ENCODE results near the gene ATP10A.

ATP10A gene

GRCh38 chr15:25684521-25685431 is 178.4 kb downstream of the ATP10A start:
- H3K36me3 ChIP-seq (ENCODE audit: insufficient read depth, low read length): no peaks in the 10 kb centered on the region
- DNase-seq (ENCODE audit: low read depth, low spot score): no peak

GRCh38 chr15:25683911-25684310 is 179.2 kb downstream of the ATP10A start:
- Histone ChIP-seq H3K9me3 (ENCODE audit: low read depth, low read length) (no peaks in the 10 kb centered on the region), H3K27ac (no peak overlapping the region), H3K4me3 (no peak overlapping the region), H3K36me3 (ENCODE audit: insufficient read depth, low read length) (no peaks in the 10 kb centered on the region), H3K9ac (ENCODE audit: insufficient read length) (no peak overlapping the region)
- TF ChIP-seq FOXP2 (optimal IDR thresholded peaks at IDR 0.05; ENCODE audit: control extremely low read depth, extremely low read length, insufficient read depth): no peak
- TF ChIP-seq EZH2 (IDR thresholded peaks at IDR 0.05): no peak
- no peak for TF ChIP-seq POLR2AphosphoS5 (IDR thresholded peaks at IDR 0.05; ENCODE audit: borderline replicate concordance, low read depth, low read length)
- no peak for DNase-seq (ENCODE audit: low read depth, low spot score)

More at GRCh38 chr15:25684521-25685431, 178.4 kb downstream of the ATP10A start:
- TF ChIP-seq POLR2AphosphoS5 (IDR thresholded peaks at IDR 0.05; ENCODE audit: borderline replicate concordance, low read depth, low read length) (no peak), FOXP2 (optimal IDR thresholded peaks at IDR 0.05; ENCODE audit: control extremely low read depth, extremely low read length, insufficient read depth) (no peak), EZH2 (IDR thresholded peaks at IDR 0.05) (no peak)
- Histone ChIP-seq H3K9me3 (ENCODE audit: low read depth, low read length) (no peaks in the 10 kb centered on the region), H3K4me3 (no peak overlapping the region), H3K9ac (ENCODE audit: insufficient read length) (no peak overlapping the region), H3K27ac (no peak overlapping the region)

DNA sequence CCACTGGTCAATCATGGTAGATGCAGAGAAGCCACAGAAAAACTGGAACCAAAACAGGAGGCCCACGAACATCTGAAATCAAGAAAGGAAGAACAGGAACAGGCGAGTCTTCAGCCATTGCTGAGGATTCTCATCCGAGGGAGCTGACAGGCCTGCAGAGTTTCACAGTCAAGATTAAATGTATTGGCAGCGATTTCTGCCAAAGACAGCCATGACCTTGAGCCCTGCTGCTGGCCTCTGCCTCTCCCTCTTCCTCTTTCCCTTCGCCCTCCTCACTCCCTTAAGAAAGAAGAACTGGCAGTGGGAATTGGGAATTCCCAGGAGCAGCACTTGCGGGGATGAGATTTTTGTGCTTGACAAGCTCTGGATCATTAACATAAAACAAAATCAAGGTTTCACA is 179.7 kb downstream of the ATP10A start:
- Histone ChIP-seq H3K27ac (no peak overlapping the region), H3K4me3 (no peak overlapping the region), H3K9ac (ENCODE audit: insufficient read length) (no peak overlapping the region), H3K36me3 (ENCODE audit: insufficient read depth, low read length) (no peaks in the 10 kb centered on the region), H3K9me3 (ENCODE audit: low read depth, low read length) (no peaks in the 10 kb centered on the region)
- no peak for DNase-seq (ENCODE audit: low read depth, low spot score)
- TF ChIP-seq EZH2 (IDR thresholded peaks at IDR 0.05) (no peak), FOXP2 (optimal IDR thresholded peaks at IDR 0.05; ENCODE audit: control extremely low read depth, extremely low read length, insufficient read depth) (no peak), POLR2AphosphoS5 (IDR thresholded peaks at IDR 0.05; ENCODE audit: borderline replicate concordance, low read depth, low read length) (no peak)

- no peaks in the 10 kb centered on the region for H3K9me3 ChIP-seq (ENCODE audit: low read depth, low read length)
- TF ChIP-seq POLR2AphosphoS5 (IDR thresholded peaks at IDR 0.05; ENCODE audit: borderline replicate concordance, low read depth, low read length): no peak
- no peak for TF ChIP-seq EZH2 (IDR thresholded peaks at IDR 0.05)
- no peak for TF ChIP-seq FOXP2 (optimal IDR thresholded peaks at IDR 0.05; ENCODE audit: control extremely low read depth, extremely low read length, insufficient read depth)
Observed at GRCh38 chr15:25682340-25682739, 180.8 kb downstream of the ATP10A start.

DNA sequence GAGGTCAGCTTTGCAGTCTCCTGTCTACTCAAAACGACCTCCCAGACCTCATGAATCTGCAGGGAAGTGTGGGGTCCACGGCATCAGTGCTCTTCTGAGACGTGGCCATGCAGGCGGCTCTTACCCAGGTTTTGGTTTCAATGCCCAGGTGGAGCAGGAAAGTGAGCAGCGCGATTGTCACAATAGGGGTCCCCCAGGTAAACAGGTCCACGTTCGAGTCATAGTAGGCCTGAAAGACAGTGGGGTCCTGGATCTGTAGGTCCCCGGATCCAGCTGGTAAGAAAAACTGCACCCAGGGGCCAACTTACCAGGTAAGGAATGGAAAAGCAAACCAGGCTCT is 182.5 kb downstream of the ATP10A start:
- Histone ChIP-seq H3K4me3 (no peak overlapping the region), H3K27ac (no peak overlapping the region), H3K9me3 (ENCODE audit: low read depth, low read length) (no peaks in the 10 kb centered on the region), H3K36me3 (ENCODE audit: insufficient read depth, low read length) (no peaks in the 10 kb centered on the region), H3K9ac (ENCODE audit: insufficient read length) (no peak overlapping the region)
- no peak for DNase-seq (ENCODE audit: low read depth, low spot score)
- TF ChIP-seq POLR2AphosphoS5 (IDR thresholded peaks at IDR 0.05; ENCODE audit: borderline replicate concordance, low read depth, low read length) (no peak), FOXP2 (optimal IDR thresholded peaks at IDR 0.05; ENCODE audit: control extremely low read depth, extremely low read length, insufficient read depth) (no peak), EZH2 (IDR thresholded peaks at IDR 0.05) (no peak)

More at GRCh38 chr15:25682340-25682739, 180.8 kb downstream of the ATP10A start:
- Histone ChIP-seq H3K36me3 (ENCODE audit: insufficient read depth, low read length) (no peaks in the 10 kb centered on the region), H3K27ac (no peak overlapping the region), H3K4me3 (no peak overlapping the region), H3K9ac (ENCODE audit: insufficient read length) (no peak overlapping the region)
- DNase-seq (ENCODE audit: low read depth, low spot score): no peak

DNA sequence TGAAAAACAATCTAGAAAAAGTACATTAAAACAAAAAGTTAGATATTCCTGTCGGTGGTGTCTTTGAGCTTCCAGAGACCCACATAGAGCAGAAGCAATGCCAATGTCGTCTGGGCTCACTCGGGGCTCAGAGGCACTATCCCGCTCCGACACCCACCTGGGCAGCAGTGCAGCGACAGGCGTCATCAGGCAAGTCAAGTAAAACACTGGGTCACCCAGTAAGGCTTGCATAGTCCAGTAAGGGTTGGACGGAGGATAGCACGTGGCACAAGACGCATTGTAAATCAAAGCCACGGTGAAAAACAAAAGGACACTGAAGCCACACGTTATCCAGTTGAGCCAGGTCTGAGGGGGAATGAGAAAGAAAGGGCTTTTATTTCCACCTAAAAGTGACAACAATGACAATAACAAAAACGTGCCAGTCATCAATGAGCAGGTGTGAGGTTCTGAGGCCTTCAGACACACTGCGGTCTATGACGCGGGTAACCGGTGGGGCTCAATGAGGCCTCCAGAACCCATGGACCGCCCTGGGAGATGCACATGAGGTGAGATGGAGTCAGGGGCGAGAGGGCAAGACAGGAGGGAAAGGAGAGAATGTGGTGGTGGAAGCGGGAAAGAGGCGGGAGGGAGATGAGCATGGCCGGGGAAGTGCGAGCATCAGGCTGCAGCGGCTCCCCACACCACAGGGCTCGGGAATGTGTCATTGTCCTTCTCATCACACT is 183.0 kb downstream of the ATP10A start:
- H3K4me3 ChIP-seq: no peak overlapping the region
- H3K27ac ChIP-seq: no peak overlapping the region
- H3K36me3 ChIP-seq (ENCODE audit: insufficient read depth, low read length): no peaks in the 10 kb centered on the region
- H3K9me3 ChIP-seq (ENCODE audit: low read depth, low read length): no peaks in the 10 kb centered on the region
- DNase-seq (ENCODE audit: low read depth, low spot score): no peak
- no peak for TF ChIP-seq FOXP2 (optimal IDR thresholded peaks at IDR 0.05; ENCODE audit: control extremely low read depth, extremely low read length, insufficient read depth)
- no peak for TF ChIP-seq EZH2 (IDR thresholded peaks at IDR 0.05)
- no peak for TF ChIP-seq POLR2AphosphoS5 (IDR thresholded peaks at IDR 0.05; ENCODE audit: borderline replicate concordance, low read depth, low read length)
- H3K9ac ChIP-seq (ENCODE audit: insufficient read length): no peak overlapping the region

DNA sequence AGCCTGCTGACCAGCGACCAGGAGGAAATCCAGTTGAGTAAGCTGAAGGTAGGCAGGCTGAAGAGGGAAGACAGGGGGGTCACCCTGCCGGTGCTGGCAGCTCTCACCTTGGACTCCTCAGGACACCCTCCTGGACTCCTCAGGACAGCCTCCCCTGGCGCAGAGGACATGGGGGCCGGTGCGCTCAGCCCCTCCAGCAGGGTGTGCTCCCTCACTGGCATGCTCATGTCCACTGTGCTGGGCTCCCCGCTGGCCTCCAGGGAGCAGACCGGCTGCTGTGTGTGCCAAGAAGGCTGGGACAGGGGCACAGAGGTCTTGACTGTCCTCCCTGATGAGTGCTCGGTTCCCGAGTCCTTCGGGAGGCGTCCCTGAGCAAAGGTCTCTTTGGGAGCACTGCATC is 183.6 kb downstream of the ATP10A start:
- TF ChIP-seq EZH2 (IDR thresholded peaks at IDR 0.05) (no peak), POLR2AphosphoS5 (IDR thresholded peaks at IDR 0.05; ENCODE audit: borderline replicate concordance, low read depth, low read length) (no peak)
- DNase-seq (ENCODE audit: low read depth, low spot score): no peak
- H3K36me3 ChIP-seq (ENCODE audit: insufficient read depth, low read length): no peaks in the 10 kb centered on the region
- no peak overlapping the region for H3K4me3 ChIP-seq
- H3K9me3 ChIP-seq (ENCODE audit: low read depth, low read length): no peaks in the 10 kb centered on the region
- no peak overlapping the region for H3K27ac ChIP-seq
- no peak overlapping the region for H3K9ac ChIP-seq (ENCODE audit: insufficient read length)

DNA sequence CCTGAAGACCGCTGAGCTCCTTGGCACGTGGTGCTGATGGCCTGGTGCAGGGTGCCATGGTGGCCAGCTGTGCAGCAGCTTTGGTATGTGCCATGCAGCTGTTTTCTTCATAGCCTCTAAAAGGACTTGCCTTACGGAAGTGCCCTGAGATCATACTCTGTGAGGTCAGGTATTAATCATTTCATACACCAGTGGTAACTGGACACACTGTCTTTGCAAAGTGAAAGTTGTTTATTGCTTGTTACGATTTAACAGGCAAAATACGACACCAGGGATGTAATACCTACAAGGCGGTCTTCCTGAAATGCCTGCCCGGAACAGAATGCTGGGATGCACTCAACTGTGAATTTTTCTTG is 184.6 kb downstream of the ATP10A start:
- Histone ChIP-seq H3K9me3 (ENCODE audit: low read depth, low read length) (no peaks in the 10 kb centered on the region), H3K9ac (ENCODE audit: insufficient read length) (no peak overlapping the region), H3K27ac (no peak overlapping the region), H3K36me3 (ENCODE audit: insufficient read depth, low read length) (no peaks in the 10 kb centered on the region), H3K4me3 (no peak overlapping the region)
- no peak for DNase-seq (ENCODE audit: low read depth, low spot score)
- TF ChIP-seq FOXP2 (optimal IDR thresholded peaks at IDR 0.05; ENCODE audit: control extremely low read depth, extremely low read length, insufficient read depth) (no peak), EZH2 (IDR thresholded peaks at IDR 0.05) (no peak)
